ENCODE measurements around the gene LMAN1.

LMAN1 gene

GRCh38 chr18:59352250-59352855 lies 6.7 kb downstream of the LMAN1 start:
- no peak overlapping the region for H3K4me3 ChIP-seq (ENCODE audit: low read depth, low read length)
- no peak for TF ChIP-seq CTCF (IDR thresholded peaks at IDR 0.05; ENCODE audit: low read depth, low read length, missing control alignments)

GRCh38 chr18:59345556-59345955 lies 13.5 kb downstream of the LMAN1 start:
- no peak overlapping the region for H3K4me3 ChIP-seq (ENCODE audit: low read depth, low read length)
- DNase-seq (ENCODE audit: low read depth), result no peak
- no peak for TF ChIP-seq CTCF (IDR thresholded peaks at IDR 0.05; ENCODE audit: low read depth, low read length, missing control alignments)

More at GRCh38 chr18:59352250-59352855, 6.7 kb downstream of the LMAN1 start:
- DNase-seq (ENCODE audit: low read depth), result no peak

GRCh38 chr18:59344996-59345395 lies 14.1 kb downstream of the LMAN1 start:
- no peak for TF ChIP-seq CTCF (IDR thresholded peaks at IDR 0.05; ENCODE audit: low read depth, low read length, missing control alignments)
- no peak overlapping the region for H3K4me3 ChIP-seq (ENCODE audit: low read depth, low read length)
- no peak for DNase-seq (ENCODE audit: low read depth)

GRCh38 chr18:59343926-59344325 lies 15.1 kb downstream of the LMAN1 start:
- no peak for DNase-seq (ENCODE audit: low read depth)
- no peak for TF ChIP-seq CTCF (IDR thresholded peaks at IDR 0.05; ENCODE audit: low read depth, low read length, missing control alignments)
- no peak overlapping the region for H3K4me3 ChIP-seq (ENCODE audit: low read depth, low read length)

GRCh38 chr18:59340817-59341216 lies 18.2 kb downstream of the LMAN1 start:
- TF ChIP-seq CTCF (IDR thresholded peaks at IDR 0.05; ENCODE audit: low read depth, low read length, missing control alignments), result no peak
- no peak for DNase-seq (ENCODE audit: low read depth)
- no peak overlapping the region for H3K4me3 ChIP-seq (ENCODE audit: low read depth, low read length)

- H3K4me3 ChIP-seq (ENCODE audit: low read depth, low read length), result no peak overlapping the region
- DNase-seq (ENCODE audit: low read depth), result no peak
- TF ChIP-seq CTCF (IDR thresholded peaks at IDR 0.05; ENCODE audit: low read depth, low read length, missing control alignments), result no peak
These were observed 18.8 kb downstream of the LMAN1 start for GRCh38 chr18:59340312-59340711.

- H3K4me3 ChIP-seq (ENCODE audit: low read depth, low read length), result no peak overlapping the region
- no peak for TF ChIP-seq CTCF (IDR thresholded peaks at IDR 0.05; ENCODE audit: low read depth, low read length, missing control alignments)
- DNase-seq (ENCODE audit: low read depth), result no peak
These were observed 26.1 kb downstream of the LMAN1 start for GRCh38 chr18:59332986-59333385.

Data from GM12864 (cell line).